Duodenal mucosa (tissue), 2 donors: ENCODE data around the gene INTS1.

Experiments used
- H3K27ac ChIP-seq: one replicate; pipeline ENCODE4 v1.7.0; 2013; ENCODE audit warnings: low read depth, low read length
- H3K27me3 ChIP-seq, 2 donors: one replicate each; pipeline ENCODE4 v1.7.0; 2013; ENCODE audit warnings: low read length in 2 of 2, control low read depth in 1 of 2; ENCODE audit not compliant: insufficient read depth in 2 of 2, control insufficient read depth in 1 of 2
- H3K36me3 ChIP-seq, 2 donors: one replicate each; pipeline ENCODE4 v1.7.0; 2013; ENCODE audit warnings: low read length in 2 of 2, control low read depth in 1 of 2; ENCODE audit not compliant: insufficient read depth in 2 of 2, control insufficient read depth in 1 of 2
- H3K4me1 ChIP-seq, 2 donors: one replicate each; pipeline ENCODE4 v1.7.0; 2013; ENCODE audit warnings: low read length in 2 of 2, control low read depth in 1 of 2; ENCODE audit not compliant: insufficient read depth in 2 of 2, control insufficient read depth in 1 of 2
- H3K4me3 ChIP-seq, 2 donors: one replicate each; pipeline ENCODE4 v1.7.0; 2013; ENCODE audit warnings: low read length in 2 of 2, low read depth in 1 of 2
- H3K9ac ChIP-seq, 2 donors: one replicate each; pipeline ENCODE4 v1.7.0; 2013; ENCODE audit warnings: low read length in 2 of 2, low read depth in 1 of 2
- H3K9me3 ChIP-seq, 2 donors: one replicate each; pipeline ENCODE4 v1.7.0; 2013; ENCODE audit warnings: low read length in 2 of 2, control low read depth in 1 of 2; ENCODE audit not compliant: control insufficient read depth in 1 of 2

Gene INTS1

DNA sequence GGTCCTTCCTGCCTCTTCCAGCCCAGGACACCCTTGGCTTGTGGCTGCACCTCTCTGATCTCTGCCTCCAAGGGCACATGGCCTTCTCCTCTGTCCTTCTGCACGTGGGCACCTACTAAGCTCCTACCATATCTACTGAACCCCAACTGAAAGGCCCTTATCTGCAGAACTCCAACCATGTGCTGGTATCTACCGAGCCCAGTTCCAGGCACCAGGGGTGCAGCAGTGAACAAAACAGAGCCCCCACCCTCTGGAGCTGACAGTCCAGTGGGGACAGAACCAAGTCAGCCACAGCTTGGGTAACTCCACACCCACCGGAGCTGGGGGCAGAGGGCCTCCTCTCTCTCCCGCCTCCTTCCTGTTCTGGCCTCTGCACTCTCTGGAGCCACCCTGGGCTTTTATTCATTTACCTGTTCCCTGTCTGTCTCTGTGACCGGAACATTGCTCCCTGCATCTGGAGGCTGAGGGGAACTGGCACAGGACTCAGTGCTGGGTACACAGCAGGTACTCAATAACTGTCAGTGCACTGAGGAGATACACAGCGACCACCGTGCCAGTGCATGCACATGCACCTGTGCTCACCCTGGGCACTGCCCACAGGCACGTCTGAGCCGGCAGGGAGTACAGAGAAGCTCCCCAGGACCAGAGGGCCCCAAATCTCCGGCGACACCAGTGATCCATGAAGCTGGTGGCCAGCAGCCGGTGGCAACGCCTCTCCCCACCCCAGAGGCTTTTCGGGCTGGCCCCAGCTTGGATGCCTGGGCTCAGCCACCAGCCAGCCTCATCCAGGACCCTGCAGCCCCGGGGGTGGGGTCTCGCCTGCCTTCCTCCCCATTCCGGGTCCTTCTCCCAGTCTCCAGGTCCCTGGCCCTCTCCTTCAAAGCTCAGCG, 46.9 kb downstream of the INTS1 start:
- Histone ChIP-seq H3K4me1 (peaks cover 45 to 71% of the 10 kb centered on the region in 2 donors), H3K9me3 (no peaks in the 10 kb centered on the region), H3K27ac (no peak overlapping the region), H3K4me3 (peak overlapping the region; percentile 88 to 93), H3K27me3 (no peaks in the 10 kb centered on the region), H3K36me3 (no peaks in the 10 kb centered on the region), H3K9ac (peak overlapping the region; percentile 81 to 88)

- H3K4me1 ChIP-seq: peaks cover 32 to 58% of the 10 kb centered on the region in 2 donors
- H3K36me3 ChIP-seq: no peaks in the 10 kb centered on the region
- peak overlapping the region; percentile 70 for H3K27ac ChIP-seq
Observed at GRCh38 chr7:1455955-1456354, 48.2 kb downstream of the INTS1 start.

GRCh38 chr7:1455241-1455939, 48.8 kb downstream of the INTS1 start:
- Histone ChIP-seq H3K9me3 (no peaks in the 10 kb centered on the region), H3K27me3 (no peaks in the 10 kb centered on the region), H3K27ac (peak overlapping the region; percentile 70), H3K9ac (peak overlapping the region; percentile 48 to 71), H3K4me1 (peaks cover 27 to 53% of the 10 kb centered on the region in 2 donors), H3K4me3 (peak overlapping the region; percentile 34 to 42), H3K36me3 (no peaks in the 10 kb centered on the region)

More at GRCh38 chr7:1455955-1456354, 48.2 kb downstream of the INTS1 start:
- H3K27me3 ChIP-seq: no peaks in the 10 kb centered on the region
- H3K4me3 ChIP-seq: peak overlapping the region; percentile 34 to 42
- no peaks in the 10 kb centered on the region for H3K9me3 ChIP-seq
- peak overlapping the region; percentile 48 to 71 for H3K9ac ChIP-seq

- H3K27me3 ChIP-seq: no peaks in the 10 kb centered on the region
- H3K36me3 ChIP-seq: no peaks in the 10 kb centered on the region
- no peaks in the 10 kb centered on the region for H3K9me3 ChIP-seq
- no peak overlapping the region for H3K4me3 ChIP-seq
- peaks cover 23 to 48% of the 10 kb centered on the region in 2 donors for H3K4me1 ChIP-seq
- peak overlapping the region; percentile 70 for H3K27ac ChIP-seq
- peak overlapping the region in 1 of 2 donors; percentile 48 for H3K9ac ChIP-seq
Observed at GRCh38 chr7:1454542-1454941, 49.6 kb downstream of the INTS1 start.

DNA sequence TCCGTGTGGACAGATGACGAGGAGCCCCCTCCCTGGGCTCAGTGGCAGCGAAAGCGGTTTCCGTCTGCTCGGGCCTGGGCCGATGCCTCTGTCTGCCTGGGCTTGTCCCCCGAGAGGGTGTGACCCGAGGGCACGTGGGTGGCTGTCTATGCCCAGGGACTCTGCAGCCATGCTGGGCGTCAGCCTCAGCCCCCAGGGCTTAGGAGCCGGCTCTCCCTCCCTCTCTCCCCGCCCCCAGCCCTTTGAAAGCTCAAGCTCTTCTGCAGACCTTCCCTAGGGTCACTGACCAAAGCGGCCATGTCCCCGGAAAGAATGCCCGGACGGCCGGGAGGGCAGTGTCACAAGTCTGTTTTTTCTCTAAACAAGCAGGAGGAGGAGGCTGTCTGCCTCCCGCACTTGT, 52.0 kb downstream of the INTS1 start:
- no peaks in the 10 kb centered on the region for H3K9me3 ChIP-seq
- H3K27me3 ChIP-seq: no peaks in the 10 kb centered on the region
- peaks cover 0 to 4% of the 10 kb centered on the region in 2 donors for H3K36me3 ChIP-seq
- H3K27ac ChIP-seq: no peak overlapping the region
- H3K4me3 ChIP-seq: no peak overlapping the region
- H3K4me1 ChIP-seq: peaks cover 18 to 29% of the 10 kb centered on the region in 2 donors
- H3K9ac ChIP-seq: no peak overlapping the region

GRCh38 chr7:1450987-1451386, 53.2 kb downstream of the INTS1 start:
- Histone ChIP-seq H3K9me3 (no peaks in the 10 kb centered on the region), H3K9ac (no peak overlapping the region), H3K36me3 (peaks cover 0 to 4% of the 10 kb centered on the region in 2 donors), H3K4me3 (no peak overlapping the region), H3K27me3 (no peaks in the 10 kb centered on the region), H3K4me1 (peaks cover 15 to 18% of the 10 kb centered on the region in 2 donors), H3K27ac (no peak overlapping the region)

- no peaks in the 10 kb centered on the region for H3K27me3 ChIP-seq
- H3K27ac ChIP-seq: no peak overlapping the region
- H3K9ac ChIP-seq: no peak overlapping the region
Observed at GRCh38 chr7:1450431-1450830, 53.8 kb downstream of the INTS1 start.

DNA sequence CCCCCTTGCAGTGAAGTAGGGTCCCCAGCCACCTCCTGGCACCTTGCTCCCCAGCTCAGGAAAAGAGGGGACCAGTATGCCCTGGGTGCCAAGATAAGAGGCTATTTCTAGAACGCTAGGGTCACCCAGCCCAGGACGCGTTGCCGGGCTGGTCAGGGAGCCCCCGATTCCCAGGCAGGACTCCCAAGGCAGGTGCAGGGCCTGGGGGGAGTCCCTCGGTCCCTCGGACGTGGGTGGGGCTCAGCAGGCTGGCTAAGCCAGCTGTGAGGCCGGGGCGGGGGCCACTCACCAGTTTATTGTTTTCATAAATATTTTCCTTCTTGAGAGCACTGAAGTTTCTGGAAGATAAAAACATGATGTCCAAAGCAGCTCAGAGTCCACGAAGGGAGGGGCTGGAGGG, 54.2 kb downstream of the INTS1 start:
- Histone ChIP-seq H3K27me3 (no peaks in the 10 kb centered on the region), H3K27ac (no peak overlapping the region), H3K4me3 (no peak overlapping the region), H3K9ac (no peak overlapping the region), H3K4me1 (peaks cover 7% of the 10 kb centered on the region in 2 donors), H3K36me3 (peaks cover 0 to 8% of the 10 kb centered on the region in 2 donors), H3K9me3 (no peaks in the 10 kb centered on the region)

More at GRCh38 chr7:1450431-1450830, 53.8 kb downstream of the INTS1 start:
- H3K4me3 ChIP-seq: no peak overlapping the region
- peaks cover 10 to 12% of the 10 kb centered on the region in 2 donors for H3K4me1 ChIP-seq
- peaks cover 0 to 4% of the 10 kb centered on the region in 2 donors for H3K36me3 ChIP-seq
- no peaks in the 10 kb centered on the region for H3K9me3 ChIP-seq

DNA sequence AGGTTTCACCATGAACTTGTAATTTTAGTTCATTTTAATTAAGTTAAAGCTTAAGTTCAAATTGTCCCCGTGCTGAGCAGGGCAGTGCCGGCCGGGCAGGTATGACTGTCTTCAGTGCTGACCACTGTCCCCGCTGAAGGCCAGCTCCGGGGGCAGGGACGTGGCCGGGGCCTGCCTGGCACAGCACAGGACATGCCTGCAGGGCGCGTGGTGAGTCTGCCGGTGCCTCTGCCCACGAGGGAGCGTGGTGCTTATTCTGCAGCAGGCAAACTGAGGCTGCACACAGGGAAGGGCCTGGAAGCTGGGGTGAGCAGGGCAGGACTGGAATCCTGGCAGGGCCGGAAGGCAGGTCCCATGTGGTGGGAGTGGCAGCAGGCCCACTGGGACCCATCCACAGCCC, 54.7 kb downstream of the INTS1 start:
- Histone ChIP-seq H3K27me3 (no peaks in the 10 kb centered on the region), H3K9ac (no peak overlapping the region), H3K36me3 (peaks cover 0 to 10% of the 10 kb centered on the region in 2 donors), H3K4me1 (peaks cover 5% of the 10 kb centered on the region in 2 donors), H3K4me3 (no peak overlapping the region), H3K9me3 (no peaks in the 10 kb centered on the region), H3K27ac (no peak overlapping the region)

- Histone ChIP-seq H3K27me3 (no peaks in the 10 kb centered on the region), H3K36me3 (peaks cover 0 to 10% of the 10 kb centered on the region in 2 donors), H3K4me3 (no peak overlapping the region), H3K27ac (no peak overlapping the region), H3K9me3 (no peaks in the 10 kb centered on the region), H3K4me1 (peaks cover 5% of the 10 kb centered on the region in 2 donors), H3K9ac (no peak overlapping the region)
Observed at GRCh38 chr7:1448958-1449357, 55.2 kb downstream of the INTS1 start.
